Renal pelvis (tissue), 4 donors: Measurements from ENCODE around the gene HYCC1. TPM values are rescaled to one million over a fixed set of nuclear protein-coding genes. Genes with fewer than 3 reads are reported as not detected.
"Not testable (repeated sequence)": the region's sequence is repeated elsewhere in the genome, so short reads cannot be mapped to it uniquely, and the experiment has no call there.

Experiments used
- DNase-seq: peaks from one replicate; pipeline ENCODE4 v3.0.0-alpha.2; 2013
- polyA plus RNA-seq, 3 donors: library from polyadenylated mRNA; unstranded; fragments of 120-200 nt; gene quantifications; one replicate each; pipeline ENCODE4 v1.2.1, GENCODE V29; 2013; ENCODE audit not compliant: insufficient read length in 3 of 3

Gene HYCC1
- polyA plus RNA-seq, 3 donors, result 18.3 to 20.6 (median 20.1) TPM

- no peak for DNase-seq
Measured at GRCh38 chr7:22992874-22993840, 20.8 kb downstream of the HYCC1 start.

DNA sequence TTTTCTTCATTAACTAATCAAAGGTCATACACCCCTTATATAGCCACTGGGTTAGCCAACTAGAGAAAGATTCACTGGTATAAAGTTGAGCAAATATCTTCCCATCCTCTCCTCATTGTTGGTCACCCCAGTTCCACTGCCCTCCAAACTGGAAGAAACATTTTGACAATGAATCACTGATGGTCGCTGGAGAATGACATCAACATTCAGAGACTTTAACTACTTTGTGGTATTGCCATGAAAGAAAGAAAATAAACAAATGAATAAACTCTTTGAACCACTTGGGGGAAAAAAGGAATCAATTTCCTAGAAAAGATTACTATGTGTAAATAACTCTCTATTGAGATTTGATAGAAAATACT lies 23.4 kb downstream of the HYCC1 start:
- DNase-seq, result no peak

- no peak for DNase-seq
Measured at GRCh38 chr7:22989643-22990587, 24.0 kb downstream of the HYCC1 start.

GRCh38 chr7:22985436-22985835 lies 28.5 kb downstream of the HYCC1 start:
- no peak for DNase-seq

DNA sequence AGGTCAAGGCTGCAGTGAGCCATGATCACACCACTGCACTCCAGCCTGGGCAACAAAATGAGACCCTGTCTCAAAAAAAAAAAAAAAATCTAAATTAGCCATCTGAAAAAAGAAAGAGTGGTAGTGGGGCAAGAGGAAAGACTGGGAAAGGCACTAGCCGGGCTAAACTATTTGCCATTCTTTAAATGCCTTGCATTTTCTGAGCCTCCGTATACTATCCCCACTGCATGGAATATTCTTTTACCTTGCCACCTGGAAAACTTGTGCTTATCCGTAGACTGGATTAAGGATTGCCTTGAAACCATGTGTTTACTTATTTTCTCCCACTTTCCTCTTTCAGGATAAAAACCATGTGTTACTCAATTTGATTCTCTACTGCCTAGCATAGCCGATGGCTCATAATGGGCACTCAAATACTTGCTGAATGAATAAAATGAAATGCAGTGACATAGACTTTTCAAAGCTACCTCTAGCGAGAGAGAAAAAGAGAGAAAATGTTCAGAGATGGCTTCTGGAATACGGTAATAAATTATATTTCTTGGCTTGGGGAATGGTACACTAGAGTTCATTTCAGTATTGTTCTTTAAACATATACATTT lies 30.6 kb downstream of the HYCC1 start:
- DNase-seq, result no peak

DNA sequence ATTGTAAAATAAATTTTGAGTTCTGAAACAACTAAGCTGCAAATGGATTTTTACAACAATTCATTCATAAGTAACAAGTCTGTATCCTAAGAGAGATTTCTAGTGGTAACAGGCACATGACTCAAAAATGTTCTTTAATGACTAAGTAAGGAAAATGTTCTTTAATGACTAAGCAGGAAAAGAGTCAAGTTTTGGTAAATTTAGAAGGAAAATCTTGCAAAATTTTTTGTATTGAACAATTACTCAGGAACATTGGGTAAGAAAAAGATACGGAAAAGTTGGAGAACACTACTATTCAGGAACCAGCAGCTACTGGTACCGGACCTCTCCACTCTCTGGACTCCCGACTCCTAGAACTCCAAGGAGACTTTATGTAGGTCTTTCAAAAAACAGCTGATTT lies 33.5 kb downstream of the HYCC1 start:
- no peak for DNase-seq

DNA sequence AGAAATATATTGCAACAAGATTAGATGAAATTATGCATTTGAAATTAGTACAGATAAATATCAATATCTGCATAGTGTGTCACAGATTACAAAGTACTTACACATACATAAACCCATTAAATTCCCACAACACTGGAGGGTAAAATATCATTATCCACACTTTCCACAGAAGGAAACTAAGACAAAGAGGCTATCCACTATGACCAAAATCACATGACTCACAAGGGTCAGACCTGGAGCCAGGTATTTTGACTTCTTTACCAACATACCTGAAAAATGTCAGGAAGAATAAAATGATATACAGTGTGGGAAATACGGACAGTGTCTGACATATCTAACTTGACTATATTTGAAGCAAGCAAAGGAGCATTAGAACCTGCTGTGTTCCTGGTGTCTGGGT lies 34.1 kb downstream of the HYCC1 start:
- no peak for DNase-seq

- DNase-seq, result no peak
Measured at GRCh38 chr7:22979251-22979650, 34.7 kb downstream of the HYCC1 start.

GRCh38 chr7:22974636-22975035 lies 39.3 kb downstream of the HYCC1 start:
- not testable (repeated sequence) for DNase-seq

DNA sequence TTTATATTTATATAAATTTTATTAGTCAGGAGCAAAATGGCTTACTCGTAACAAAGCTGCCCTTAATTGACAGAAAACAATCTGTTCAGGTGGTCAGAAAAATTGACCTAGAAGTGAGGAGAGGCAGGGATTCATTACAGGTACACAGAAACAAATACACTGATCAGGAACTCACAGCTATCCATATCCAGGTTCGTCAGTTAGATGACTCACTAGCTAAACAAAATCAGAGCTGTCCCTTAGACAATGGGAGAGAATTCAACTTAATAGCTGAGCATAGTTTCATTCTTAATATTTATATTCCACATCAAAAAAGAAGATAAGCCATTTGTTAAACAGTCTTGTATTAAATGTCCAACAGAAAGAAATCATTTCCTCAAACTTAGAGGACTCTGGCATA lies 41.7 kb downstream of the HYCC1 start:
- DNase-seq, result no peak

- no peak for DNase-seq
Measured at GRCh38 chr7:22969010-22969431, 44.9 kb downstream of the HYCC1 start.

Other genes with a start within 250 kb of the HYCC1 start
- gene TOMM7, start 191.3 kb downstream of the HYCC1 start, polyA plus RNA-seq, result 100 to 1,000 TPM; 346 to 461 (median 386) TPM
- 10 to 100 TPM; 41.4 to 47.6 (median 45.9) TPM for gene KLHL7, start 91.7 kb upstream of the HYCC1 start, polyA plus RNA-seq
- gene NUP42, start 167.9 kb upstream of the HYCC1 start, polyA plus RNA-seq, result 10 to 100 TPM; 54.4 to 71.1 (median 66.5) TPM
- 10 to 100 TPM; 11.1 to 20.8 (median 12.0) TPM for gene GPNMB, start 232.6 kb upstream of the HYCC1 start, polyA plus RNA-seq